Measurements from ENCODE around the gene MME.

- no peak for TF ChIP-seq MAX (CRISPR knock-in tag; IDR thresholded peaks at IDR 0.05)
- TF ChIP-seq ELF4 (CRISPR knock-in tag; IDR thresholded peaks at IDR 0.05; ENCODE audit: low read depth) = no peak
- no peak for TF ChIP-seq NR3C1 (CRISPR knock-in tag; conservative IDR thresholded peaks at IDR 0.05; ENCODE audit: low read depth)
- TF ChIP-seq, protein P1, sequence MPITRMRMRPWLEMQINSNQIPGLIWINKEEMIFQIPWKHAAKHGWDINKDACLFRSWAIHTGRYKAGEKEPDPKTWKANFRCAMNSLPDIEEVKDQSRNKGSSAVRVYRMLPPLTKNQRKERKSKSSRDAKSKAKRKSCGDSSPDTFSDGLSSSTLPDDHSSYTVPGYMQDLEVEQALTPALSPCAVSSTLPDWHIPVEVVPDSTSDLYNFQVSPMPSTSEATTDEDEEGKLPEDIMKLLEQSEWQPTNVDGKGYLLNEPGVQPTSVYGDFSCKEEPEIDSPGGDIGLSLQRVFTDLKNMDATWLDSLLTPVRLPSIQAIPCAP (CRISPR knock-in tag; IDR thresholded peaks at IDR 0.05) = no peak
- TF ChIP-seq ATF6 (CRISPR knock-in tag; IDR thresholded peaks at IDR 0.05) = no peak
- TF ChIP-seq, protein P2, sequence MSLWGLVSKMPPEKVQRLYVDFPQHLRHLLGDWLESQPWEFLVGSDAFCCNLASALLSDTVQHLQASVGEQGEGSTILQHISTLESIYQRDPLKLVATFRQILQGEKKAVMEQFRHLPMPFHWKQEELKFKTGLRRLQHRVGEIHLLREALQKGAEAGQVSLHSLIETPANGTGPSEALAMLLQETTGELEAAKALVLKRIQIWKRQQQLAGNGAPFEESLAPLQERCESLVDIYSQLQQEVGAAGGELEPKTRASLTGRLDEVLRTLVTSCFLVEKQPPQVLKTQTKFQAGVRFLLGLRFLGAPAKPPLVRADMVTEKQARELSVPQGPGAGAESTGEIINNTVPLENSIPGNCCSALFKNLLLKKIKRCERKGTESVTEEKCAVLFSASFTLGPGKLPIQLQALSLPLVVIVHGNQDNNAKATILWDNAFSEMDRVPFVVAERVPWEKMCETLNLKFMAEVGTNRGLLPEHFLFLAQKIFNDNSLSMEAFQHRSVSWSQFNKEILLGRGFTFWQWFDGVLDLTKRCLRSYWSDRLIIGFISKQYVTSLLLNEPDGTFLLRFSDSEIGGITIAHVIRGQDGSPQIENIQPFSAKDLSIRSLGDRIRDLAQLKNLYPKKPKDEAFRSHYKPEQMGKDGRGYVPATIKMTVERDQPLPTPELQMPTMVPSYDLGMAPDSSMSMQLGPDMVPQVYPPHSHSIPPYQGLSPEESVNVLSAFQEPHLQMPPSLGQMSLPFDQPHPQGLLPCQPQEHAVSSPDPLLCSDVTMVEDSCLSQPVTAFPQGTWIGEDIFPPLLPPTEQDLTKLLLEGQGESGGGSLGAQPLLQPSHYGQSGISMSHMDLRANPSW (CRISPR knock-in tag; conservative IDR thresholded peaks at IDR 0.05; ENCODE audit: low read depth) = no peak
- TF ChIP-seq CTCF (IDR thresholded peaks at IDR 0.05) = no peak
- TF ChIP-seq FOXK1 (CRISPR knock-in tag; IDR thresholded peaks at IDR 0.05) = no peak
- no peak for TF ChIP-seq CREB1 (CRISPR knock-in tag; IDR thresholded peaks at IDR 0.05)
- no peak for TF ChIP-seq TCF7 (CRISPR knock-in tag; IDR thresholded peaks at IDR 0.05; ENCODE audit: low read depth)
- TF ChIP-seq, protein P3, sequence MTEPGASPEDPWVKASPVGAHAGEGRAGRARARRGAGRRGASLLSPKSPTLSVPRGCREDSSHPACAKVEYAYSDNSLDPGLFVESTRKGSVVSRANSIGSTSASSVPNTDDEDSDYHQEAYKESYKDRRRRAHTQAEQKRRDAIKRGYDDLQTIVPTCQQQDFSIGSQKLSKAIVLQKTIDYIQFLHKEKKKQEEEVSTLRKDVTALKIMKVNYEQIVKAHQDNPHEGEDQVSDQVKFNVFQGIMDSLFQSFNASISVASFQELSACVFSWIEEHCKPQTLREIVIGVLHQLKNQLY (CRISPR knock-in tag; IDR thresholded peaks at IDR 0.05) = no peak
- no peak for TF ChIP-seq NFYB (CRISPR knock-in tag; conservative IDR thresholded peaks at IDR 0.05; ENCODE audit: low read depth)
Measured at GRCh38 chr3:155106119-155106518, 26.0 kb downstream of the MME start.

Measured in WTC11 (cell line).